HG03354 (cell line): ENCODE measurements around the gene CATSPERE.
A peak's percentile ranks its signal among the peaks of the same experiment; 100 is the strongest.
"Not testable (repeated sequence)": the region's sequence is repeated elsewhere in the genome, so short reads cannot be mapped to it uniquely, and the experiment has no call there.

Experiments
- ATAC-seq: cut with Tn5 transposase; IDR thresholded peaks from one replicate; pipeline ENCODE4 v1.9.1; 2021; ENCODE audit warnings: mild to moderate bottlenecking; ENCODE audit not compliant: unreplicated experiment, poor library complexity, severe bottlenecking

The CATSPERE gene

GRCh38 chr1:244448279-244449036 lies 12.6 kb upstream of the CATSPERE start:
- no peak for ATAC-seq

GRCh38 chr1:244449936-244450508 lies 11.1 kb upstream of the CATSPERE start:
- no peak for ATAC-seq

GRCh38 chr1:244450597-244451538 lies 10.2 kb upstream of the CATSPERE start:
- peak; percentile 21 for ATAC-seq

- ATAC-seq: no peak
Measured at GRCh38 chr1:244451539-244451950, 9.5 kb upstream of the CATSPERE start, which contains the start of gene ADSS2. Gene ADSS2 (minus strand): TSS chr1:244451909. CDS start chr1:244451817, 92 bp downstream.

- peak; percentile 93 for ATAC-seq
Measured at GRCh38 chr1:244451951-244452795, 8.9 kb upstream of the CATSPERE start.

GRCh38 chr1:244454412-244454811 lies 6.7 kb upstream of the CATSPERE start:
- ATAC-seq: no peak

- ATAC-seq: no peak
Measured at GRCh38 chr1:244456586-244456985, 4.5 kb upstream of the CATSPERE start.

GRCh38 chr1:244458781-244459180 lies 2.3 kb upstream of the CATSPERE start:
- ATAC-seq: no peak

- no peak for ATAC-seq
Measured at GRCh38 chr1:244460197-244460596, 876 bp upstream of the CATSPERE start.

- ATAC-seq: no peak
Measured at GRCh38 chr1:244466724-244467123, 5.7 kb downstream of the CATSPERE start.

- ATAC-seq: no peak
Measured at GRCh38 chr1:244473059-244473605, 12.1 kb downstream of the CATSPERE start.

- not testable (repeated sequence) for ATAC-seq
Measured at GRCh38 chr1:244484971-244485370, 23.9 kb downstream of the CATSPERE start.

GRCh38 chr1:244494653-244495052 lies 33.6 kb downstream of the CATSPERE start:
- no peak for ATAC-seq

- no peak for ATAC-seq
Measured at GRCh38 chr1:244496186-244496585, 35.1 kb downstream of the CATSPERE start.

- ATAC-seq: no peak
Measured at GRCh38 chr1:244497805-244498204, 36.7 kb downstream of the CATSPERE start.

GRCh38 chr1:244499484-244499883 lies 38.4 kb downstream of the CATSPERE start:
- ATAC-seq: not testable (repeated sequence)

- ATAC-seq: not testable (repeated sequence)
Measured at GRCh38 chr1:244500515-244500914, 39.4 kb downstream of the CATSPERE start.

GRCh38 chr1:244502630-244503029 lies 41.6 kb downstream of the CATSPERE start:
- no peak for ATAC-seq

GRCh38 chr1:244513493-244513892 lies 52.4 kb downstream of the CATSPERE start:
- ATAC-seq: no peak
